Fibroblast of lung (primary cell): ENCODE measurements around the gene GPR139. TPM values are rescaled to one million over a fixed set of nuclear protein-coding genes. Genes with fewer than 3 reads are reported as not detected.

Source experiments
- DNase-seq, 2 donors: peaks; one replicate each; pipeline versions ENCODE4 v3.0.0 to v3.0.0-alpha.2; 2010; ENCODE audit warnings: low read depth in 2 of 2
- H2AFZ ChIP-seq: 2 replicates; pipeline ENCODE4 v1.5.1; 2012; ENCODE audit warnings: low read length, control low read depth, inconsistent platforms
- H3K27ac ChIP-seq: 2 replicates; pipeline ENCODE4 v1.5.1; 2011; ENCODE audit warnings: low read length, control low read depth; ENCODE audit not compliant: insufficient read depth
- H3K27me3 ChIP-seq: 2 replicates; pipeline ENCODE4 v1.5.1; 2011; ENCODE audit warnings: mild to moderate bottlenecking, low read length; ENCODE audit not compliant: control insufficient read depth, insufficient read depth
- H3K36me3 ChIP-seq: 2 replicates; pipeline ENCODE4 v1.5.1; 2011; ENCODE audit warnings: low read length; ENCODE audit not compliant: control insufficient read depth, insufficient read depth
- H3K4me1 ChIP-seq: 2 replicates; pipeline ENCODE4 v1.5.1; 2011; ENCODE audit warnings: low read length; ENCODE audit not compliant: control insufficient read depth, insufficient read depth; ENCODE audit errors: extremely low read depth
- H3K4me2 ChIP-seq: 2 replicates; pipeline ENCODE4 v1.5.1; 2011; ENCODE audit warnings: low read length, control low read depth; ENCODE audit not compliant: insufficient read depth; ENCODE audit errors: extremely low read depth
- H3K4me3 ChIP-seq, 4 experiments: fragments of 200-600 bp in 1 of 4; sonication (generic) in 1 of 4; replicated peaks in 1 of 4; 2 replicates each; pipeline ENCODE4 v1.5.1; 2011 to 2016; ENCODE audit warnings: low read length in 4 of 4, low read depth in 3 of 4, mild to moderate bottlenecking in 3 of 4, control low read depth in 2 of 4, inconsistent platforms in 1 of 4, mixed read lengths in 1 of 4; ENCODE audit not compliant: insufficient read depth in 1 of 4; ENCODE audit errors: control extremely low read depth in 1 of 4
- H3K79me2 ChIP-seq: 2 replicates; pipeline ENCODE4 v1.5.1; 2012; ENCODE audit warnings: mild to moderate bottlenecking, low read length, inconsistent platforms; ENCODE audit not compliant: control insufficient read depth, insufficient read depth
- H3K9ac ChIP-seq: 2 replicates; pipeline ENCODE4 v1.5.1; 2011; ENCODE audit warnings: mild to moderate bottlenecking, low read length, control low read depth; ENCODE audit not compliant: insufficient read depth
- H3K9me3 ChIP-seq: 2 replicates; pipeline ENCODE4 v1.5.1; 2012; ENCODE audit warnings: low read depth, low read length; ENCODE audit not compliant: control insufficient read depth, insufficient read depth
- H4K20me1 ChIP-seq: 2 replicates; pipeline ENCODE4 v1.5.1; 2011; ENCODE audit warnings: low read length; ENCODE audit not compliant: control insufficient read depth, insufficient read depth; ENCODE audit errors: extremely low read depth
- EZH2 ChIP-seq: IDR thresholded peaks from 2 replicates; pipeline ENCODE4 v1.5.1; 2012; ENCODE audit warnings: low read length, control low read depth, mild to moderate bottlenecking; ENCODE audit errors: missing control alignments
- polyA plus RNA-seq, 2 donors: library from polyadenylated mRNA; depleted of rRNA in 1 of 2; stranded (reverse) in 1 of 2; unstranded in 1 of 2; fragments of >200 nt; gene quantifications; 2 replicates each; pipeline ENCODE4 v1.2.1, GENCODE V29; 2011 to 2012; ENCODE audit warnings: missing spikeins in 1 of 2
- total RNA-seq: library from RNA; depleted of rRNA; stranded (reverse); fragments of >200 nt; gene quantifications from 2 replicates; pipeline ENCODE4 v1.2.1, GENCODE V29; 2014
- TF ChIP-seq, protein P1 (sequence below), 2 donors: IDR thresholded peaks in 1 of 2; conservative IDR thresholded peaks in 1 of 2; 1 replicate in 1 of 2; 2 replicates in 1 of 2; pipeline ENCODE4 v1.5.1; 2011 to 2012; ENCODE audit warnings: low read length in 2 of 2, control low read depth in 1 of 2, inconsistent platforms in 1 of 2, low read depth in 1 of 2, mild to moderate bottlenecking in 1 of 2

GPR139 gene
- total and polyA plus RNA-seq, 2 donors (not counting 1 experiment from before 2014, with no cell fraction given) = not detected

DNA sequence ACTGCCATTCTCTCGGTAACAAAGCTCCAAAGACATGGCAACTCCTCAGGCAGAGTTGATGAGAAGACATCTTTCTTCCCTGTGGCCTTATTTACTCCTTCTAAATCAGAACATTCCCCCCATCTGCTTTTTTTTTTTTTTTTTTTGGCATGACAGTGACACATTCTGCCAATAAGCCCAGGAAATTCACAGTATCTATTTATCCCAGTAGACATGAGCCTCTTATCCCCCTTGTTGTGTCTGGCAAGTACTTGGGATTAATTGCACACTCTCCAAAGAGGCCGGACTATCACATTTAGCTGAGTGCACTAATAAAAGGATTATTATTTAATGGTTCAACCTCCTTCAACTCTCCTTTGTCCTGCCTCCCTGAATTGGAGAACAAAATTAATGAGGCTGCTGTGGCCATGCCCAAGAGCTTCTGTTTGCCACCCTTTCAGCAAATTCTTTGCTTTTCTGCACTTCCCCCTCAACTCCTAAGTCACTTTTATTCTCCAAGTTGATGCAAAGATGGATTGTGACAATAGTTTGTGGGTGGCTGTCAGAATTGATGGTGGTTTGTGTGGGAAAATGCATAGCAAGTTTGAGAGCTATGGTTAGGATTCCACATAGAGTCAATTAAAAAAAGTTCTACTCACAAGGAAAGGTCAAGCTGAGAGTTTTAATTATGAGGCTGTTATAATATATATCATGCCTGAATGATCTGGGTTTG is 47.2 kb downstream of the GPR139 start:
- Histone ChIP-seq H3K36me3 (no peaks in the 10 kb centered on the region), H3K9ac (no peak overlapping the region), H3K4me3 (no peak overlapping the region), H4K20me1 (no peaks in the 10 kb centered on the region), H3K9me3 (no peaks in the 10 kb centered on the region), H3K4me2 (no peak overlapping the region), H3K79me2 (no peaks in the 10 kb centered on the region), H3K27ac (no peak overlapping the region), H2AFZ (no peak overlapping the region), H3K27me3 (no peaks in the 10 kb centered on the region), H3K4me1 (no peaks in the 10 kb centered on the region)
- TF ChIP-seq EZH2 = no peak
- TF ChIP-seq, protein P1, sequence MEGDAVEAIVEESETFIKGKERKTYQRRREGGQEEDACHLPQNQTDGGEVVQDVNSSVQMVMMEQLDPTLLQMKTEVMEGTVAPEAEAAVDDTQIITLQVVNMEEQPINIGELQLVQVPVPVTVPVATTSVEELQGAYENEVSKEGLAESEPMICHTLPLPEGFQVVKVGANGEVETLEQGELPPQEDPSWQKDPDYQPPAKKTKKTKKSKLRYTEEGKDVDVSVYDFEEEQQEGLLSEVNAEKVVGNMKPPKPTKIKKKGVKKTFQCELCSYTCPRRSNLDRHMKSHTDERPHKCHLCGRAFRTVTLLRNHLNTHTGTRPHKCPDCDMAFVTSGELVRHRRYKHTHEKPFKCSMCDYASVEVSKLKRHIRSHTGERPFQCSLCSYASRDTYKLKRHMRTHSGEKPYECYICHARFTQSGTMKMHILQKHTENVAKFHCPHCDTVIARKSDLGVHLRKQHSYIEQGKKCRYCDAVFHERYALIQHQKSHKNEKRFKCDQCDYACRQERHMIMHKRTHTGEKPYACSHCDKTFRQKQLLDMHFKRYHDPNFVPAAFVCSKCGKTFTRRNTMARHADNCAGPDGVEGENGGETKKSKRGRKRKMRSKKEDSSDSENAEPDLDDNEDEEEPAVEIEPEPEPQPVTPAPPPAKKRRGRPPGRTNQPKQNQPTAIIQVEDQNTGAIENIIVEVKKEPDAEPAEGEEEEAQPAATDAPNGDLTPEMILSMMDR (conservative IDR thresholded peaks at IDR 0.05 in 1 of 2, IDR thresholded peaks at IDR 0.05 in 1 of 2; ENCODE audit: low read depth in 1 of 2, low read length in 2 of 2) = no peak
- no peak for DNase-seq

DNA sequence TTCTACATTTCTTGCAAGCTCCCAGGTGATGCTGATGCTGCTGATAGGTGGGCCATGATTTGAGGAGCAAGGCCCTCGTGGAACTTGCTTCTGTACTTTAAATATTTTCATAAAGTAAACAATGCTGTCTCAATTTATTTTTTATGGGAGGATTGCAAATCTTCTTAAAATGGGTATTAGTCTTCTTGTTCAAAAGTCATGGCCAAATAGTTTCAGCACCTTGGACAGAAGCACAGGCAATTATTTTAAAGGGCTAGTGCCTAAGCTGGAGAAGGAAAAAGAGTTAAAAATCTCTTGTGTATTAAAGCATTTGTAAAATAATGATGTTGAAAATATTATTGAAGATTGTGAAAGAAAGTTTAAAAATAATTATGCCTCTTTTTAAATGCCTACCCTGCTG is 50.5 kb downstream of the GPR139 start:
- no peak overlapping the region for H3K27ac ChIP-seq
- H3K4me2 ChIP-seq = no peak overlapping the region
- no peaks in the 10 kb centered on the region for H3K4me1 ChIP-seq
- H3K9me3 ChIP-seq = no peaks in the 10 kb centered on the region
- H2AFZ ChIP-seq = no peak overlapping the region
- H4K20me1 ChIP-seq = no peaks in the 10 kb centered on the region
- TF ChIP-seq EZH2 = no peak
- TF ChIP-seq, protein P1 (conservative IDR thresholded peaks at IDR 0.05 in 1 of 2, IDR thresholded peaks at IDR 0.05 in 1 of 2; ENCODE audit: low read depth in 1 of 2, low read length in 2 of 2) = no peak
- H3K4me3 ChIP-seq = no peak overlapping the region
- H3K27me3 ChIP-seq = no peaks in the 10 kb centered on the region
- no peak overlapping the region for H3K9ac ChIP-seq
- H3K36me3 ChIP-seq = no peaks in the 10 kb centered on the region
- peak; percentile 5 to 10 for DNase-seq
- no peaks in the 10 kb centered on the region for H3K79me2 ChIP-seq

DNA sequence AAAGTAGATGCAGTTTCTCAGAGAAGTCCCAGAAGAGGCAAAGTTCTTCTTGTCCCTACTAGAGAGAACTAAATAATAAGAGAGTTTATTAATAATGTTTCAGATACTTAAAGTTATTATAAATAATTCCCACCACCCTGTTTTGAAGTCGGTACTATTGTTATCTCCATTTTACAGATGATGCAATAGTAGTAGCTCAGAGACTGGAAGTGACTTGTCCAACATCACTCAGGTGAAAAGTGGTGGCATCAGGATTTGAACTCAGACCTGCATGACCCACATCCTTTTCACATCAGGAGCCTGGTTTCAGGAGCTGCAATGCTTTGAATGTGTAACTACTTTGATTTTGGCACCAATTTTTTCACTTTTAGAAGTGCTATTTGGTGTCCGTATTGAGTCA is 52.7 kb downstream of the GPR139 start:
- Histone ChIP-seq H3K4me2 (no peak overlapping the region), H3K27me3 (no peaks in the 10 kb centered on the region)

More for the DNA sequence above, 52.7 kb downstream of the GPR139 start:
- no peak overlapping the region for H3K4me3 ChIP-seq
- no peaks in the 10 kb centered on the region for H3K9me3 ChIP-seq
- no peak for DNase-seq
- H3K79me2 ChIP-seq = no peaks in the 10 kb centered on the region
- no peaks in the 10 kb centered on the region for H4K20me1 ChIP-seq
- H3K9ac ChIP-seq = no peak overlapping the region
- TF ChIP-seq, protein P1 (conservative IDR thresholded peaks at IDR 0.05 in 1 of 2, IDR thresholded peaks at IDR 0.05 in 1 of 2; ENCODE audit: low read depth in 1 of 2, low read length in 2 of 2) = no peak
- TF ChIP-seq EZH2 = no peak
- no peak overlapping the region for H3K27ac ChIP-seq
- no peak overlapping the region for H2AFZ ChIP-seq
- H3K36me3 ChIP-seq = no peaks in the 10 kb centered on the region
- no peaks in the 10 kb centered on the region for H3K4me1 ChIP-seq
